Measurements from ENCODE around the gene GRID2. TPM values are rescaled to one million over a fixed set of nuclear protein-coding genes. Genes with fewer than 3 reads are reported as not detected.

GRID2 gene
- total RNA-seq, 1 donor from 2014 or later = 1.3 TPM

DNA sequence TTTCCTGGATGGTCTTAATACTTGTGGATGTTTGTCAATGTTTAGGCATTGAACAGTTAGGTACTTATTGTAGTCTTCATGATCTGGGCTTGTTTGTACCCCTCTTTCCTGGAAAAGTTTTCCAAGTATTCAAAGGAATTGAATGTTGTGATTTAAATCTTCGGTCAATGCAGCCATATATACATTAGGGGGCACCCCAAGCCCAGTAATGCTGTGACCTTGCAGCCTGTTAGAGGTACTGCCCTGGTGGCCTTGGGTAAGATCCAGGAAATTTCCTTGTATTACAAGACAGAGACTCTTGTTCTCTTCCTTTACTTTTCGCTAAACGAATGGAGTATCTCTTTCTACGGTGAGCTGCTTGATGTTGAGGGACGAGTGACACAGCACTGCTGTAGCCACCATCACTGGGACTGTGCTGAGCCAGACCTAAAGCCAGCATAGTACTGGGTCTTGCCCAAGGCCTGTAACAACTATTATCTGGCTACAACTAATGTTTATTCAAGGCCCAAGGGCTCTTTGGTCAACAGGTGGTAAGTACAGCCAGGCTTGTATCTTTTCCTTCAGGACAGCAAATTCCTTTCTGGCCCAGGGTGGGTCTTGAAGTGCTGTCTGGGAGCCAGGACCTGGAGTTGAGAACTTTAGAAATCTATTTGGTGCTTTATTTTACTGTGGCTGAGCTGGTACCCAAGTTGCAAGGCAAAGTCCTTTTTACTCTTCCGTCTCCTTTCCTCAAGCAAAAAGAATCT, 1406.5 kb downstream of the GRID2 start:
- Mint-ChIP-seq H3K9me3 (peaks cover 8% of the 10 kb centered on the region), H3K4me1 (no peaks in the 10 kb centered on the region), H3K4me3 (no peak overlapping the region), H3K36me3 (ENCODE audit: low read depth) (no peaks in the 10 kb centered on the region), H3K27ac (ENCODE audit: unreplicated experiment) (no peak overlapping the region), H3K27me3 (ENCODE audit: low read depth) (peaks cover 9% of the 10 kb centered on the region)
- TF ChIP-seq, protein P1, sequence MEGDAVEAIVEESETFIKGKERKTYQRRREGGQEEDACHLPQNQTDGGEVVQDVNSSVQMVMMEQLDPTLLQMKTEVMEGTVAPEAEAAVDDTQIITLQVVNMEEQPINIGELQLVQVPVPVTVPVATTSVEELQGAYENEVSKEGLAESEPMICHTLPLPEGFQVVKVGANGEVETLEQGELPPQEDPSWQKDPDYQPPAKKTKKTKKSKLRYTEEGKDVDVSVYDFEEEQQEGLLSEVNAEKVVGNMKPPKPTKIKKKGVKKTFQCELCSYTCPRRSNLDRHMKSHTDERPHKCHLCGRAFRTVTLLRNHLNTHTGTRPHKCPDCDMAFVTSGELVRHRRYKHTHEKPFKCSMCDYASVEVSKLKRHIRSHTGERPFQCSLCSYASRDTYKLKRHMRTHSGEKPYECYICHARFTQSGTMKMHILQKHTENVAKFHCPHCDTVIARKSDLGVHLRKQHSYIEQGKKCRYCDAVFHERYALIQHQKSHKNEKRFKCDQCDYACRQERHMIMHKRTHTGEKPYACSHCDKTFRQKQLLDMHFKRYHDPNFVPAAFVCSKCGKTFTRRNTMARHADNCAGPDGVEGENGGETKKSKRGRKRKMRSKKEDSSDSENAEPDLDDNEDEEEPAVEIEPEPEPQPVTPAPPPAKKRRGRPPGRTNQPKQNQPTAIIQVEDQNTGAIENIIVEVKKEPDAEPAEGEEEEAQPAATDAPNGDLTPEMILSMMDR (conservative IDR thresholded peaks at IDR 0.05) = peak; percentile 54
- DNase-seq (ENCODE audit: low read depth, low spot score) = no peak

DNA sequence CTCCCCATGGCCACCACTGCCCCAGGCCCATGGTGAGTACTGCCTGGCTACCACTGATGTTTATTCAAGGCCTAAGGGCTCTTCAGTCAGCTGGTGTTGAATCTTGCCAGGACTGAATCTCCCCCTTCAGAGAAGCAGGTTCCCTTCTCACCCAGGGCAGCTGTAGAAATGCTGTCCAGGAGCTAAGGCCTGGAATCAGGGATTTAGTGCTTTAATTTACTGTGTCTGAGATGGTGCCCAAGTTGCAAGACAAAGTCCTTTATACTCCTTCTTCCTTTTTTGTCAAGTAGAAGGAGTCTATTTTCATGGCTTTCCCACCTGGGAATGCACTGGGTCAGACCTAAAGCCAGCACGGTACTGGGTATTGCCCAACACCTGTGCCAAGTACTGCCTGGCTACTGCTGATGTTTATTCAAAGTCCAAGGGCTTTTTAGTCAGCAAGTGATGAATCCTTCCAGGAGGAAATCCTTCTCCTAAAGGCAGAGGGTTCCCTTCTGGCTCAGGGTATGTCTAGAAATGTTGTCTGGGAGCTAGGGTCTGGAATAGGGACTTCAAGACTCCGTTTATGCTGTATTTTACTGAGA, 1407.2 kb downstream of the GRID2 start:
- Mint-ChIP-seq H3K27me3 (ENCODE audit: low read depth) (peaks cover 9% of the 10 kb centered on the region), H3K36me3 (ENCODE audit: low read depth) (no peaks in the 10 kb centered on the region), H3K4me3 (no peak overlapping the region), H3K9me3 (peaks cover 8% of the 10 kb centered on the region), H3K4me1 (no peaks in the 10 kb centered on the region), H3K27ac (ENCODE audit: unreplicated experiment) (no peak overlapping the region)
- TF ChIP-seq, protein P1 (conservative IDR thresholded peaks at IDR 0.05) = no peak
- no peak for DNase-seq (ENCODE audit: low read depth, low spot score)

DNA sequence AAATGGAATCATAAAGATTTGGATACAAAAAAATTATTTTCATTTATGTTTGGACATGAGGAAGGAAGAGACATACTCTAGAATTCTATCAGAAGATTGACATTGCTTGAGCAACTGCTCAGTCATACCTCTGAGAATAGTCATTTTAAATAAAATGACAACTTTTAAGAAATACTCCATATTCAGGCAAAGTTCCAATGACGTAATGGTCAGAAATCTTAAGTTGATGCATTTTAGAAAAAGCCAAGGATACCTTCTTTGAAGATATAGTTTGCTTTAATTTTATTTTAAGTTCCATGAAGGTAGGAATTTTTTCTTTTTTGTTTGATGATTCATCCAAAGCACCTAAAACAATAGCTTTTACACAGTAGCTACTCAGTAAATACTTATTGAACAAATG, 1414.5 kb downstream of the GRID2 start:
- Mint-ChIP-seq H3K36me3 (ENCODE audit: low read depth) (no peaks in the 10 kb centered on the region), H3K27me3 (ENCODE audit: low read depth) (no peaks in the 10 kb centered on the region), H3K4me1 (no peaks in the 10 kb centered on the region), H3K9me3 (peaks cover 6% of the 10 kb centered on the region), H3K27ac (ENCODE audit: unreplicated experiment) (no peak overlapping the region), H3K4me3 (no peak overlapping the region)
- no peak for DNase-seq (ENCODE audit: low read depth, low spot score)
- TF ChIP-seq, protein P1 (conservative IDR thresholded peaks at IDR 0.05) = no peak

DNA sequence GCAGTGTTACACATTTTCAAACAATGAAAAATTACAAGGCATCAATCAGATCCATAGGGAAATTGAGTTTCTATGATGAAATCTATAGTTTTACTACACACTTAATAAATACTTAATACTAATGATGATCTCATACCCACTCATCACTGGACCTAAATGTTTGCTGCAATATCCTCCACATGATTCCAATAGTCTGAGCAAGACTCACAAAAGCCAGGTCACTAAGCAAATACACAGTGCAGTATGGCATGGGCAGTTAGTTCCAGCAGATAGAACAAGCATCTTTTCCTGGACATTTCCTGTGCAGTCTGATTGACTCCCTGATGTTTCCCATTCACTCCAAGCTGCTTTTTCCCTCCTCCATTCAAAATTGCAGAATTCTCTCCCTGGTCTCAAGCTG, 1415.8 kb downstream of the GRID2 start:
- peaks cover 4% of the 10 kb centered on the region for H3K9me3 Mint-ChIP-seq
- no peak overlapping the region for H3K4me3 Mint-ChIP-seq
- no peak for DNase-seq (ENCODE audit: low read depth, low spot score)
- H3K36me3 Mint-ChIP-seq (ENCODE audit: low read depth) = no peaks in the 10 kb centered on the region
- no peaks in the 10 kb centered on the region for H3K27me3 Mint-ChIP-seq (ENCODE audit: low read depth)
- TF ChIP-seq, protein P1 (conservative IDR thresholded peaks at IDR 0.05) = no peak
- H3K27ac Mint-ChIP-seq (ENCODE audit: unreplicated experiment) = no peak overlapping the region
- H3K4me1 Mint-ChIP-seq = no peaks in the 10 kb centered on the region

DNA sequence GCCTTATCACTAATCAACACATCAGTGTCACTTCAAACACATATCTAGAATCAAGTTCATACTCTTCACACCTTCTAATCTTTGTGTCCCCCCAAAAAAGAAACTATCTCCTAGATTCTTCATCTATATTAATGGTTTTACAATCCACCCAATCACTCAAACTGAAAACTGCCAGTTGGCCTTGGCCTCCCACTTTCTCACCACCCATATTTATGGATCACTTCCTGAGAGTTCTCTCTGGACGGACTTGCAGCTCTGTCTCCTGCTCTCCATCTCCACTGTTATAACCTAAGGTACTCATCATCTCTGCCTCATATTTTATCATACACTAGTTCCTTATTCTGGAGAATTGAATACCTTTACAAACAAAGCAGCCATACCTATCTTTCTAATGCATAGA, 1418.7 kb downstream of the GRID2 start:
- DNase-seq (ENCODE audit: low read depth, low spot score) = no peak
- Mint-ChIP-seq H3K4me1 (no peaks in the 10 kb centered on the region), H3K36me3 (ENCODE audit: low read depth) (no peaks in the 10 kb centered on the region), H3K9me3 (no peaks in the 10 kb centered on the region), H3K27me3 (ENCODE audit: low read depth) (no peaks in the 10 kb centered on the region), H3K4me3 (no peak overlapping the region), H3K27ac (ENCODE audit: unreplicated experiment) (no peak overlapping the region)
- TF ChIP-seq, protein P1 (conservative IDR thresholded peaks at IDR 0.05) = no peak

All from neural crest cell (in vitro differentiated cells).